Epidermal melanocyte (primary cell): ENCODE results near the gene HAVCR1.
"Not testable (repeated sequence)": the region's sequence is repeated elsewhere in the genome, so short reads cannot be mapped to it uniquely, and the experiment has no call there.

Source experiments
- DNase-seq: peaks from one replicate; pipeline ENCODE4 v3.0.0; 2011; ENCODE audit warnings: low spot score; ENCODE audit not compliant: insufficient read length

The HAVCR1 gene

DNA sequence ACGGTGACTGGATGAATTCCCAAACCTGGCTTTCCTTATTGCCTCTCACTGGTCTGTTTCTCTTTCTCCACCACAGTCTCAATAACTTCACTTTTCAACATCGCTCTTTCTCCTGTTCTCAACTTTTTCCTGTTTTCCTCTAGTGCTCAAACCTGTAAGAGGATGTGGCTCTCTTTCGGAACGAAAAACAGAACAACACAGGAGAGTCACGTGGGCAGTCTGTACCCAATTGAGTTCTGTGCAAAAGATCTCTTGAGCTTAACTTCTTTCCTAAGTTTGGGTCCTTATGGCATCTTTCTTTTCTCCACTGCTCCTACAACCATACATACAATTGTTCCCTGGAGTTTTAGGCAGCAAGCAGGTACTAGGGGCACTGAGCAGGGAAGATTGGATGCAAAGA, 8.9 kb downstream of the HAVCR1 start:
- no peak for DNase-seq

DNA sequence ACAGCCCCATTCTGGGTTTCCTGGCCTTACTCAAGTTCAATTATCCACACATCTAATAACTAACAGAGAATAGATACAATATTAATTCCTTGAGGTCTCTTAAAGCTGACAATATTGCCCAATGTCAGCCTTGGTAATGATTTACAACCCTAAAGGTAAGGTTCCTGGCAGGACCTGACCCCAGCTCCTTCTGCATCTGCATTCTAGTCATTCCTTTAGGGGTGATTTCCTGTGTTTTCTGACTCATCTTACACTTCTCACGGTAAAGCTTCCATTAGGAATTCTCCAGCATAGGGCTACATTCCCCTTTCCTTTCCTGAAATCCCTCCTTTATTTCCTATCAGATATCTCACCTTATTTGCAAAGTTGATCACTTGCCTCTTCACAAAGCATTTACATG, 9.3 kb downstream of the HAVCR1 start:
- no peak for DNase-seq

DNA sequence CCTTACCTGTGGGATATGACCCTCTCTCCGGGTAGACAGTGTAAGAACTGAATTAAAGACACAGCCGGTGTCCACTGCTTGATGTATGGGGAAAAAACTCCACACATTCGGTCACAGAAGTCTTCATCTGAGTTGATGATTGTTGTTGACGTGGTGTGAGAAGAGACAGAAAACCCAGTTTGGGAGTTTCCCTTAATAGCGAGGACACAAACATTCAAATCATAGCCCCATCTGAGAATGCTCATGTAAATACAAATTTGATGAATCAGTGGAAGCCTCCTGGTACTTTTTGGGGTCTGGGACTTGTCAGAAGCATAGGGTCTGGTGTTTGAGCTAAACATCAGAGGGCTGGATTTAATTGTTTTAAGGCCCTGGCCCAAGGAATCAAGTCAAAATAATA, 11.0 kb downstream of the HAVCR1 start:
- DNase-seq = no peak

DNA sequence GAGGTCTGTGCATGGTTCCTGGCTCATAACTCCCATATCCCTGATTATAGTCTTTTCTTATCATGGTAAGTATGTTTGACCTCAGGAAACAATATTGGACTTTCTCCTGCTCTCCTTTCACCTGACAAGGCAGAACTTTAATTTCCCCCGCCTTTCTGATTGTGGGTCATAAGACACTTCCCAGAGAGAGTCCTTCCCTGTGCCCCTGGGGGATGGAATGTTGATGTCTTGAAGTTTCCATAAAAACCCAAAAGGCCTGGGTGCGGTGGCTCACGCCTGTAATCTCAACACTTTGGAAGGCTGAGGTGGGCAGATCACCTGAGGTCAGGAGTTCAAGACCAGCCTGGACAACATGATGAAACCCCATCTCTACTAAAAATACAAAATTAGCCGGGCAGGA, 11.9 kb downstream of the HAVCR1 start:
- not testable (repeated sequence) for DNase-seq

DNA sequence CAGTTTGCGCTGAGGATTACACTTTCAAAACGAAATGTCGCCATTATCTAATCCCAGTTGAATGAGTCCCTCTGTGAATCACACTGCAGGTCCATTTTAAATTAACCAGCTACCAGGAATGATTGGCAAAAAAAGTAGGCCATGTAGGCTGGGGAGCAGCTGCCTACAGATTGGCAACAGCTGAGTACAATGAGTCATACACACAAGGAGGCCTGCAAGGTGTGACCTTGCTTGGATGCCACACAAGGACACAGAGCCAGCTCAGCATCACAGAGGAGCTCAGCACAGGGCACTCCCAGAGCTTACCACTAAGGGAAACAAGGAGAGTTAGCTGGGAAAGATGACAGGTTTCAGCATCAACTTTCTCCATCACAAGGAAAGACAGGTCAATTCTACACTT, 12.9 kb downstream of the HAVCR1 start:
- no peak for DNase-seq

DNA sequence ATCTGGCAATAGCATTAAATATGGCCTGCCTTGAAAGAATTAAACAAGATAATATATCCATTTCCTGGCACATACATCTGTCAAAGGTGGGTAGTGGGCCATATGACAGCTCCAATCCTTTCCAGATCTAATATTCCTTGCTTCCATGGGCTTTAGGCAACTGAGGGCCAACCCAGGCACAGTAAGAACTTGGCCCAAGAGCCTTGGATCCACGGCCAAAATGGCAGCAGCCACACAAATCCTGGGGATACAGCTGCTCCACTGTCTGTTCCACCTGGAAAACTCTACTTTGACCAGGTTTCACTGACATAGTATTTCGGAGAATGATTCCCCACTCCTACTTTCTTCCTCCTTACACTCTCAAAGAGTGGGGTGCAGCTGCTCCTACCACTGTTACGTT, 13.3 kb downstream of the HAVCR1 start:
- DNase-seq = no peak

DNA sequence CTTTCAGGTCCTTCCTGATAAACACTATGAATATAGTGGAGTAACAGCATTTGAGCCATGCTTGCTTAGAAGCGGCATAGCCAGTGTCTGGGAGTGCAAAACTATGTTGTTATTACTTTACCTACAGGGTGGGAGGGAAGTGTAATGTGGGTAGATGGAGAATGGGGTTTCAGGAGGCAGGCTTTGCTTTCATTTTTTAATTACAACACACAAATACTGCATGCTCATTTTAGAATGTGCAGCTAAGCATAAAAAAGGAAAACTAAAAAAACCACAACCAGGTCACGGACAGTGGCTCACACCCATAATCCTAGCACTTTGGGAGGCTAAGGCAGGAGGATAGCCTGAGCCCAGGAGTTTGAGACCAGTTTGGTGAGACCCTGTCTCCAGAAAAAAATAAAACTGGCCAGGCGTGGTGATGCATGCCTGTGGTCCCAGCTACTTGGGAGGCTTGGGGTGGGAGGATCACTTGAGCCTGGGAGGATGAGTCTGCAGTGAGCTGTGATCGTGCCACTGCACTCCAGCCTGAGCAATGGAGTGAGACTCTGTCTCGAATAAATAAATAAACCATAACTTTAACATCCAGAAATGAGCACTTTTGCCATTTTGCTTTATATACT, 20.2 kb downstream of the HAVCR1 start:
- DNase-seq = no peak

DNA sequence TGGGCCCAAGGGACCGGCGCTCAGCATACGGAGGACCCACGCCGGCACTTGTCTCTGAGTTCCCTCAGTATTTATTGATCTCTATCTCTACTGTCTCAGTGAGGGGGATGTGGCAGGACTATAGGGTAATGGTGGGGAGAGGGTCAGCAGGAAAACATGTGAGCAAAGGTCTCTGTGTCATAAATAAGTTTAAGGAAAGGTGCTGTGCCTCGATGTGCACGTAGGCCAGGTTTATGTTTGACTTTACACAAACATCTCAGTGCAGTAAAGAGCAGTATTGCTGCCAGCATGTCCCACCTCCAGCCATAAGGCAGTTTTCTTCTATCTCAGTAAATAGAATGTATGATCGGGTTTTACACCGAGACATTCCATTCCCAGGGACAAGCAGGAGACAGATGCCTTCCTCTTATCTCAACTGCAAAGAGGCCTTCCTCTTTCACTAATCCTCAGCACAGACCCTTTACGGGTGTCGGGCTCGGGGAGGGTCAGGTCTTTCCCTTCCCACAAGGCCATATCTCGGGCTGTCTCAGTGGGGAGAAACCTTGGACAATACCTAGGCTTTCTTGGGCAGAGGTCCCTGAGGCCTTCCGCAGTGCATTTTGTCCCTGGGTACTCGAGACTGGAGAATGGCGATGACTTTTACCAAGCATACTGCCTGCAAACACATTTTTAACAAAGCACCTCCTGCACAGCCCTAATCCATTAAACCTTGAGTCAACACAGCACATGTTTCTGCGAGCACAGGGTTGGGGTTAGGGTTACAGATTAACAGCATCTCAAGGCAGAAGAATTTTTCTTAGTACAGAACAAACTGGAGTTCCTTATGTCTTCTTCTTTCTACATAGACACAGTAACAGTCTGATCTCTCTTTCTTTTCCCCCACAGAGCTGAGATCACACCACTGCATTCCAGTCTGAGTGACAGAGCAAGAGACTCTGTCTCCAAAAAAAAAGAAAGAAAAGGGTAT, 24.5 kb downstream of the HAVCR1 start:
- DNase-seq = not testable (repeated sequence)

DNA sequence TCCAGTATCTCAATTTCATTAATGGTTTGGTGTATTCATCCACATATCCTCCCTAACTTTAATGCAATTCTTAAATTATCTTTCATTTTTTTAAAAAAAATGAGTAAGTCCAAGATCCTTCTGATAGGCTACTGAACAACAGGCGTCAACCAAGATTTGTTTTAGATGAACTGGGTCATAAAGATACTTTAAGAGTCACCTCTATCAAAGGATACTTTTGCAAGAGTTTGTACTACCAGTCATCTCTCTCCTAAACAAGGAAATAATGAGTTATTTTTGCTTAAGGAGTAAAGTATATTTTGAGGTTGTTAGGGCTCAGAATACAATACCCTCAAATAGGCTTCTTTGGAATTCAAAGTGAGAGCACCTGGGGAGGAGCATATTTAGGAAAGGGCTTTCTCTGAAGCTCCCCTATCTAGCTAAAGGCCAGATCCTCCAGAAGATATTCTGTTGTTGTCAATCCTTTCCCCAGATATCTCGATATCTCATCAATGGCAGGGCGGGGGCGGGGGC, 25.8 kb downstream of the HAVCR1 start:
- no peak for DNase-seq

DNA sequence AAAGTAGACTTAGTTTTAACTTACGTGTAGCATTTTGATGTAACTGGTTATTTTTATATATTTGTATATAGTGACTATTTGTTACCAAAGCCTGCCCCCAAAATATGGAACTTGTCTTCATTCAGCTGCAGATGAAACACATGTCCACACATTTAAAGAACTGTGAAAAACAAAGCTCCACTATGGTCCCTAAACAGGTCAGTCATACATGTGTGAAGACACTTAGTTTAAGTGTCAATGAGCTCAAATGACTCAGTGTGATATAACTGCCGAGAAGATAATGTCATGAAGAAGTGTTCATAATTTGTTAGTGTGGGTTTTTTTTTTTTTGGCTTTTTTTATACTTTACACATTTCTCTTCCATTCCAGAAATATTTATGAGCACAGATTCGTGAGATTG, 28.2 kb downstream of the HAVCR1 start:
- no peak for DNase-seq

DNA sequence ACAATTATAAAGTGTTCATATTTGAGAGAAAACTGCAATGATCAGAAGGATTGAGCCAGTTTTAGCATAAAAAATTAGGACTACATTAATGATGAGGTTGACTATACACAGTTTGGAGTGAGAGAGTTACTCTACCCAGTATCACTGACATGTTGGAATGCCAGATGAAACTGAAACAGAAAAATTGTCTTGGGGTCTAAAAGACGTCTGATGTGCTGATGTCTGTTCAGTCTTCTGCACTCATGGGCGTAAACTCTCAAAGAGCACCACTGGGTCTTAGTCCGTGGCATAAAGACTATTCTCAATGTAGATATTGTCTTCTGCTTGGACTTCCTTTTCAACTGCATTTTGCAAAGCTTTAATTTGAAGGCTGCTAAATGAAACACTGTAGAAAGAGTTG, 29.5 kb downstream of the HAVCR1 start:
- DNase-seq = no peak

DNA sequence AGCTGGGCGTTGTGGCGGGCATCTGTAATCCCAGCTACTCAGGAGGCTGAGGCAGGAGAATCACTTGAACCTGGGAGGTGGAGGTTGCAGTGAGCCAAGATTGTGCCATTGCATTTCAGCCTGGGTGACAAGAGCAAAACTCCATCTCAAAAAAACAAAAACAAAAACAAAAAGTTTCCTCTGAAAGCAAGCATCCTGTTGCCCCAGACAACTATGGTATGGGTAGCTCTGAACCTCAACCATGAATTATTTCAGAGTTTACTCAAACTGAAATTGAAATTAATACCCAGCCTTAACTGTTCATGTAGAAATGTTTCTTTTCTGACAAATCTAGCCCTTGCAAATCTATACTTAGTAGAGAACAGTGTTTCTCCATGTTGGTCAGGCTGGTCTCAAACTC, 31.3 kb downstream of the HAVCR1 start:
- not testable (repeated sequence) for DNase-seq

DNA sequence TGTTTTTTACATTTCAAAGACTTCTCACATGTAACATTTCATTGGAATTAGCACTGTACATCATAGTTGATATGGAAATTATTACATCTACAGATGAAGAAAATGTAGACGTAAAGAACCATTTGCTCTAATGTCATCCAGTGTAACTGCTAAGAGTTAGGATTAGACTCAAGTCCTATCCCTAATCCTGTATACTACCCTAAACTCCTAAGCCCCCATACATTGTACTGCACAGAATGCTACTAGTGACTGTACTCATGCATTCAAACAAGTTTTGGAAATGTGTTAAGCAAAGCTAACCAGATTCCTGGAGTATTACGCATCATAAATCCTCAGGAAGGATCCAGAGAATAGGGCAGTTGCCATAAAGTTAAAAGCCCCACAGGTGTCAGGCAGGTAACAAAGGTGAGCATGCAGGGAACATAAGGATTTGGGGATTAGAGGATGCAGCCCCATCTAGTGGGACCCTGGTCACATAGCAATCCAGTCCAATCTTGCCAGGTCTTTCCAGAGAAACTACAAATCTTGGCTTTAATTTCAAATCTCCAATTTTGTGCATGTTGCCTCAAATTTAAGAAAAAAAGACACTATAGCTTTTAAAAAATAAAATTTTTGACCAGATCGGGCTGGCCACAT, 32.0 kb downstream of the HAVCR1 start:
- no peak for DNase-seq

DNA sequence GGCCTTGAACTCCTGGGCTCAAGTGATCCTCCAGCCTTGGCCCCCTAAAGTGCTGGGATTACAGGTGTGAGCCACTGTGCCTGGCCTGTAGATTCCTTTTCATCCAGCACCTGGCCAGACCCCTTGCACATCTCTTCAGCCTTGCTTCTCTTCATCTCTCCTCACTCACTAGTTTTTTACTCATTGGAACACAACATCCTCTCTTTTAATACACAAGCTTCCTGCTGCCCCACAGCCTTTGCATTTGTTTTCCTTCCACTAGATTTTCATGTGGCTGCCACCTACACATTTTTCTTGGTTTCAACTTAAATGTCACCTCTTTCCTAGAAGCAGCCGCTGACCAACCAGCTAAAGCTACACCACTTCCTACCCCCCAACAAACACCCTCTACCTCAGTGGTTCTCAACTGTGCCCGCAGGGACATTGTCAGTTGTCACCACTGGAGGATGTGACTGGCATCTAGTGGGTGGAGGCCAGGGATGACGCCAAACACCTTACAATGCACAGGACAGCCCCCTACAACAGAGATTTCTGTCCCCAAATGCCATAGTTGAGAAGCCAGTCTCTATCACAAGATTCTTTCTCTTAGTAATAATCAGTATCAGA, 33.7 kb downstream of the HAVCR1 start:
- no peak for DNase-seq

DNA sequence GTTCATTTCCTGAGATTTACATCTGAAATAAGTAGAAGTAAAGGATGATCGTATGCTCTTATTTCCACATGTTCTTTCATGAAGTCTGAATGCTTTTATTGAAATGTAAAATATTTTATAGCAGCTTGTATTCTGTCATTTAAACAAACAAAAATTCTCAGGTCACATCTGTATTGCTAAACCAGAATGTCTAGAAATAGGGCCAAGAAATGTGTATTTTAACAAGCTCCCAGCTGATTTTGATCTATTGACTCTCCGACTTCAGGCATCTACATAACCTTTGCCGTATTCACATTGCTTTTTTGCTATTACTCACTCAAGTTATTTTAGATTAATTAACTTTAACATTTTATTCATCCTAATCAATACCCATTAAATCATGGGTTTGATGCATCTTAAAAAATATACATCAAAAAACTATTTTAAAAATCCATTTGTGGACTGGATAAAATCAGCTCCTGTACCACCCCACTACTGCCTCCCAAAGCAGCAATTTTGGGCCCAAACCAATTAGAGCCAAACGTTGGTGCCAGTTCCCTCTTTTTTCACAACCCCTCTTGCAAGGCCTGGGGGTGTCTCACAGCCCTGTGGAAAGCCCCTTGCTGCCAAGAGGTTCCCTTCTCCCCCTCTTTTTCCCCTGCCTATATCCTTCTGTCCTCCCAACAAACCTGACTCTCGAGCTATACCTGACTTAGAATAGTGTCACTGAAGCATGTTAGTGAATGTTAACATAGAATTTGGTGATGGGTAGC, 34.5 kb downstream of the HAVCR1 start:
- no peak for DNase-seq

DNA sequence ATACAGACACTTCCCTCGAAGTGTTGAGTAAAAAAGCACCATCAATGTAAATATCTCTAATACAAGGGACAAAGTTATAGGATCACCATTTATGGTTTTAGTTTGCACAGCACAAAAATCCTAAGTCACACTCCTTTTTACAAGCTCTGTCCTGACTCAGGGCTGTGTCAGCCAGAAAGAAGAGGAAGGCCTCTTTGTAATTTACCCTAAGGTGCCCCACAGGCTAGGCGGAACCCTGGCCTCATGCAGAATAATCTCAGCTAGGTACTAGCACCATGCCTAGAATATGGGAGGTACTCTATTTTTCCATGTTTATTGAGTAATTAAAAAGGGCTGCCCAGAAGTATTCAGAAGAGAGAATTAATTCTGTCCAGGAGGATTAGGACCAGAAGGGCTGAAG, 36.9 kb downstream of the HAVCR1 start:
- DNase-seq = no peak

DNA sequence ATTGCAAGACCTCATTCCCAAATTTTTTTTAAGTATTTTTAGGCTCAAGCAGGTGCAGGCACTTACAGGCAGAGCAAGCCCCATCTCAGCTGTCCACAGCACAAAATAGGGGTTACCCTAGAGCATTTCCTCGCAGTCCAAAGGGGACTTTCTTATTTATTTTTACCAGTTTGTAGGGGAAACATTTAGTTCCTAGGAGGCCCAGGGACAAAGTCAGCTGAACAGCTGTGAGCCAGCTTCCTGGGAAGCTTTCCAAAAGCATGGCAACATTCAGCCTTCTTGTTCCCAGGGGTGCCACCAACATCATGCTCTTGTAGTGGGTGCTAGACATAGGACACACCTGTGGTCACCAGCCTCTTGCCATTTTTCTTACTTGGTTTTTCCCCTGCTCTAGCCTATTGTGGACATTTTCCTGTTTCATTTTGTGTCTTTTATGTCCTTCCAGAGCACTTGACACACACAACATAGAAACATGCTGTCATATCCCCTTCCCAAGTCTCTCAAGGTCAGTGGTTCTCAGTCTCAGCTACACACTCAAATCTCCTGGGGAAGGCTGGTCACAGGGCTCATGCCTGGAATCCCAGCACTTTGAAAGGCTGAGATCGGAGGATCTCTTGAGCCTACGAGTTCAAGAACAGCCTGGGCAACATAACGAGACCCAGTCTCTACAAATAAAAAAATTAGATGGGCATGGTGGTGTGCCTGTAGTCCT, 38.2 kb downstream of the HAVCR1 start:
- no peak for DNase-seq

DNA sequence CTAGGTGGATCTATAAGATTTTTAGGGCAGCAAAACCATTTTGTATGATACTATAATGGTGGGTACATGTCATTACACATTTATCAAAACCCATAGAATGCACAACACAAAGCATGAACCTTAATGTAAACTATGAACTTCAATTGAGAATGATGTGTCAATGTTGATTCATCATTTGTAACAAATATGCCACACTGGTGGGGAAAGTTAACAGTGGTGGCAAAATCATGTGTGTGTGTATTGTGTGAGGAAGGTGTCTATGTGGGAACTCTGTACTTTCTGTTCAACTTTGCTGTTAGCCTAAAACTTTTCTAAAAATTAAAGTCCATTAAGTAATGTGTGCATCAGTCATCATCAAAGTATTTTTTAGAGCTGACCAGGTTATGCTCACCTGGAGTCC, 38.9 kb downstream of the HAVCR1 start:
- no peak for DNase-seq

DNA sequence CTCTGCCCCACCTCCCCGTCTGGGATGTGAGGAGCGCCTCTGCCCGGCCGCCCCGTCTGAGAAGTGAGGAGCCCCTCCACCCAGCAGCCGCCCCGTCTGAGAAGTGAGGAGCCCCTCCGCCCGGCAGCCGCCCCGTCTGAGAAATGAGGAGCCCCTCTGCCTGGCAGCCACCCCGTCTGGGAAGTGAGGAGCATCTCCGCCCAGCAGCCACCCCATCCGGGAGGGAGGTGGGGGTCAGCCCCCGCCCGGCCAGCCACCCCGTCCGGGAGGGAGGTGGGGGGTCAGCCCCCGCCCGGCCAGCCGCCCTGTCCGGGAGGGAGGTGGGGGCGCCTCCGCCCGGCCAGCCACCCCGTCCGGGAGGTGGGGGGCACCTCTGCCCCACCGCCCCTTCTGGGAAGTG, 44.8 kb downstream of the HAVCR1 start:
- DNase-seq = not testable (repeated sequence)

DNA sequence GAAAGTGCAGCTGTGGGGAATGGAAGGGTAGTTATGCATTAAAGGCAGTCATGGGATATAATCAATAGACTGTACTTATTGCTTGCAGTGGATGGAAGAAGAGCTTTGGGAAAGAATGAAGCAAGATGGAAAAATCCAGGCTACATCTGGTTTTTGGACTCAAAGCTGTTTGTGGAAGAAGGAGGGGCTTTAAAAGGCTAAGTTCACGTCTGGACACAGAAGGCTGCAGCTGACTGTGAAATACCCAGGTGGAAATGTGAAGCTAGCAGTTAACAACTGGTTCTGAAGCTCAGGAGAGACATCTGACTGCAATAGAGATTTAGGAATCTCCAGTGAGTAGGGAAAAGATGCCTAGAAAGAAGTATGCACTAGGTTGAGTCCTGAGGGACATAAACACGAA, 52.7 kb downstream of the HAVCR1 start:
- no peak for DNase-seq
